LHCN-M2 (cell line): ENCODE data around the gene ITK. TPM values are rescaled to one million over a fixed set of nuclear protein-coding genes. Genes with fewer than 3 reads are reported as not detected.

Experiments used
- DNase-seq: peaks from one replicate; pipeline ENCODE4 v3.0.0-alpha.2; 2012; ENCODE audit warnings: low read depth
- polyA plus RNA-seq: library from polyadenylated mRNA; unstranded; fragments of >200 nt; gene quantifications from one replicate; pipeline ENCODE4 v1.2.1, GENCODE V29; 2012; ENCODE audit warnings: missing spikeins
- total RNA-seq: library from RNA; depleted of rRNA; stranded (reverse); fragments of >200 nt; gene quantifications from 2 replicates; pipeline ENCODE4 v1.2.3, GENCODE V29; 2014; rRNA removed

The ITK gene
- 0.06 TPM in 1 of 2 replicates, not detected in the other for total RNA-seq
- not detected for polyA plus RNA-seq

- DNase-seq: no peak
Observed at GRCh38 chr5:157180374-157181264, at the start of gene ITK. ITK (plus strand) TSS chr5:157180840; CDS start chr5:157180978, 138 bp downstream.

DNA sequence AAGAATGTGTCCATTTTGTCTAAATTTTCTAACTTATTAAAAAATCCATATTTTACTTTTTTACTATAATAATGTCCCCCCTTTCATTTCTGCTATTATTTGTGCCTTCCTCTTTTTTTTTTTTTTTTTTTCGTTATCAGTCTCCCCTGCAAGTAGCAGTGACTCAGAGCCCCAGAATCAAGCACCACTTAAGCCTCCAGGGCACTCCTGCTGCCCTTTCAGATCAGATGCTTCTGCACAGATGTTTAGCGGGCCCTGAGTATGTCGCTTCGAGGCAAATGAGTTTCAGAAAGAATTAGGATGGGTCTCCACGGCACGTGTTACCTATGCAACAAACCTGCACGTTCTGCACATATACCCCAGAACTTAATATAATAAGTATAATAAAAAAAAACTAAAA lies 49.7 kb upstream of the ITK start:
- no peak for DNase-seq

DNA sequence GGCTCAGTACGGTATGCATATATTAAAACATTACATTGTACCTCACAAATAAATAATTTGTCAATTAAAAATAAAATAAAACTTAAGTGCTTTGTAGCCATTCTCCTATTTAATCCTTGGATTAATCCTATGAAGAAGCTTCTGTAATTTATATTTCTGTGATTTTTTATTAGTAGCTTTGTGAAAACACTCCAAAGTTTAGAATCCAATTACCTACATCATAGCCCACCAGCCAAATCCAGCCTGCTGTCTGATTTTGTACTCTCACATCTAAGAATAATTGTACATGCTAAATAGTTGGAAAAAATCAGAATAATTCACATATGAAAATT lies 48.4 kb upstream of the ITK start:
- DNase-seq: no peak

DNA sequence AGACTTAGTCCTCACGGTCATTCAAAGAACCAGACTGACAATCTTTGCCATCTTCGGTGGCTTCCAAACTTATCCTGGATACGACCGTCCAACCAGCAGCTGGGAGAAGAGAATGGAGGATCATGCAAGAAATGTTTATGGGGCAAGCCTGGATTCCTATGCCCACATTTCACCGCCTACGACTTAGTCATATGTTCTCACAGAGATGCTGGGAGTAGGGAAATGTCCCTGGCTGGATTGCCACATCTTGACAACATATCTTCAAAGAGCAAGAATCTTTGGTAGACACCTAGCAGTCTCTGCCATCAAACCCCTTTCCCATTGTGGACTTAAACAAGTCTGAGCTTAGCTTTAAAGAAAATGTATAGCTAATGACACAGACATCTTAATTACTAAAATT lies 42.9 kb upstream of the ITK start:
- DNase-seq: no peak

GRCh38 chr5:157142317-157143126 lies 38.1 kb upstream of the ITK start, which contains the start of gene MED7:
MED7 (minus strand) TSS chr5:157142865; CDS start chr5:157139431, 3,434 bp downstream.
- peak; percentile 99 for DNase-seq

GRCh38 chr5:157143127-157143971 lies 37.3 kb upstream of the ITK start:
- peak; percentile 21 for DNase-seq

GRCh38 chr5:157148734-157149615 lies 31.7 kb upstream of the ITK start:
- peak; percentile 61 for DNase-seq

- DNase-seq: no peak
Observed at GRCh38 chr5:157150995-157151394, 29.6 kb upstream of the ITK start.

- DNase-seq: no peak
Observed at GRCh38 chr5:157155297-157155696, 25.3 kb upstream of the ITK start.

DNA sequence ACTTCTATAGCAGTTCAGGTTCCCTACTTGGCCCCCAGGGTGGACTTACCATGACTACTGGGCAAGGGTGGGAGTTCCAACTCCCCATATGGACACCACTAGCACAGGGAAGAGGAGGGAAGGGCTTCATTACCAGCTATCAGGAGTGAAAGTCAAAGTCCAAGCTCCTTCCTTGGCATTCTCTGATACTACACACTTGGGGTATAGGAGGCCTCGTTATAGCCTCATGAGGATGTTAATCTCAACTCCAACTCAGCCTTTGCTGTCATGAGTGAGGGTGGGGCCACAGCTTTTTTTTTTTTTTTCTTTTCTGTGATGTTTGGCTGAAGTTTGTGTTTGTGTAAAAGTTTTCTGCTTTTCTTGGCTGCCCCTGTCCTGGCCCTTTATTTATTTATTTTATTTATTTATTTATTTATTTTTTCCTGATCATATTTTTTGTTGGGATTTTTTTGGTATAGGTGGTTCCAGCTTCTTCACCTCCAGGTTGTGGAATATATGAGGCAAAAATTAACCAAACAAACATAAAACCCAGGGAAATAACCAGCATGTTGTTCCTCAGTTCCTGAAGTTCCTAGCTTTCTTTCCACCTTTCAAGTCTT lies 23.2 kb upstream of the ITK start:
- no peak for DNase-seq

DNA sequence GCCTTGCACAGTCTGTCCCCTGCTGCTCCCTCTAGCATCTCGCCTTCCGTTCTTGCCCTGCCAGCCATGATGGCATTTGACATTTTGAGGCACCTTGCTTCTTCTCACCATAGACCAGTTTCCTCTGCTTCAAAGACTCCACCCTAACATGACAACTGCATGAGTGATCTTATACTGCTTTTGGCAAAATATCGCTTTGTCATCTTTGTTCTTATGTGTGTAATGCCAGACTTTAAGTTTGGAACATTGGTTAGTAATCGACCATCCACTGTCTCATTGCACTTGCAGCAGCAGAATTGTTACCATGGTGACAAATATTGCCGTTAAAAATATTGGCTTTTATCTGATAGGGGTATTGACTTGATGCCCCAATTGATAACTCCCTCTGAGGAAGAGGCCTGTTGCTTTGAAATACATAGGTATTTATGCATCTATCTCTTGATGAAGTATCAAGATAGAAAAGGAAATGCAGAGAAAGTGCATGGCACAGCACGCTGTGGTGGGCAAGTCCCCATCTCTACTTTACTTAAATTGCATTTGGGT lies 21.4 kb upstream of the ITK start:
- DNase-seq: no peak

GRCh38 chr5:157160001-157160400 lies 20.6 kb upstream of the ITK start:
- no peak for DNase-seq

DNA sequence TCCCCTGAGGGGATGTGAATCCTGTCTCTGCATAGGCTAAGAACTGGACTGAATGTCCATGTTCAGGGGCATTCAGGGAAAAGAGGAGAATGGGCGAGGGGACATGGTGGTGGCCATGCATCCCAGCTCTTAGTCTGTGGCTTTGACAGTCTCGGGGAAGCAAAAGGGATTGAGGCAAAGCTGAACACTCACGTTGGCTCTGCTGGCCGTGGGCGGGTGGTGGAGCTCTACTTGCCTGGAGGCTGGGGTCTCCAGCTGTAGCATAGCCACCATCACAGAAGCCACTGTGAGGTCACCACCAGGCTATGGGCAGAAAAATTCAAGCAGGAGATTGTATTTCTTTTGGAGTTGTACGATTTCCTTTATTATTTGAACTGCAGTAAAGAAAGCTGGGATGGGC lies 18.6 kb upstream of the ITK start:
- DNase-seq: no peak

- DNase-seq: no peak
Observed at GRCh38 chr5:157162919-157163510, 17.6 kb upstream of the ITK start.

DNA sequence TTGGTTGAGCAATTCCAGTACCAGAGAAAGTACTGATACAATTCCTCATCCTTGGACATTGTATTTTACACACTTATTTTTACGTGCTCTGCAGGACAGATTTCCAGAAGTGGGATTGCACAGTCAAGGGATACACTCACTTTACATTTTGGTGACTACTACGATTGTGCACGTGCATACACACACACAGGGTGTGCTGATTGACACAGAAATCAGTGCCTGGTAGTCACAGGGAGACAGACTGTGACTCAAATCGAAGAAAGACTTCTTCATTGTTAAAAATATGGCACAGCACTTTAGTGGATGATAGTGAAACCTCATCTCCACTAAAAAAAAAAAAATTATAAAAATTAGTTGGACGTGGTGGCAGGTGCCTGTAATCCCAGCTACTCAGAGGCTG lies 16.1 kb upstream of the ITK start:
- DNase-seq: no peak

DNA sequence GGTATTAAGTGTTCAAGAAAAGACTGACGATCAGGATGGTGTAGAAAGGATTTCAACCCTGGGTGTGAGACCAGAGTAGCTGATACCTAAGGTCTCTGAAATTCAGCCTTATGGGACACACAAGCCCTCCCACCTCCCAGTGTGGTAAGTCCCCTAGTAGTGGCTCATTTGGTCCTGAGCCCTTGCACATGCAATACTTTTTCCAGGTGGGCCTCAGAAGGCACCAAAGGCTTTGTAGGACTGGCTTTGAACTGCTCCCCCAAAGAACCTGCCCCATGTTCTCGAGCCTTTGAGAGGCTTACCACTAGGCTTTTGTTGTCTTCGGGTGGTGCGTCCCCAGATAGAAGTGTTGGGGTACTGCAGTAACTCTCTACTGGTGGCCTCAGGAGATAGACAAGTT lies 15.4 kb upstream of the ITK start:
- DNase-seq: no peak

- DNase-seq: no peak
Observed at GRCh38 chr5:157165668-157166067, 15.0 kb upstream of the ITK start.

DNA sequence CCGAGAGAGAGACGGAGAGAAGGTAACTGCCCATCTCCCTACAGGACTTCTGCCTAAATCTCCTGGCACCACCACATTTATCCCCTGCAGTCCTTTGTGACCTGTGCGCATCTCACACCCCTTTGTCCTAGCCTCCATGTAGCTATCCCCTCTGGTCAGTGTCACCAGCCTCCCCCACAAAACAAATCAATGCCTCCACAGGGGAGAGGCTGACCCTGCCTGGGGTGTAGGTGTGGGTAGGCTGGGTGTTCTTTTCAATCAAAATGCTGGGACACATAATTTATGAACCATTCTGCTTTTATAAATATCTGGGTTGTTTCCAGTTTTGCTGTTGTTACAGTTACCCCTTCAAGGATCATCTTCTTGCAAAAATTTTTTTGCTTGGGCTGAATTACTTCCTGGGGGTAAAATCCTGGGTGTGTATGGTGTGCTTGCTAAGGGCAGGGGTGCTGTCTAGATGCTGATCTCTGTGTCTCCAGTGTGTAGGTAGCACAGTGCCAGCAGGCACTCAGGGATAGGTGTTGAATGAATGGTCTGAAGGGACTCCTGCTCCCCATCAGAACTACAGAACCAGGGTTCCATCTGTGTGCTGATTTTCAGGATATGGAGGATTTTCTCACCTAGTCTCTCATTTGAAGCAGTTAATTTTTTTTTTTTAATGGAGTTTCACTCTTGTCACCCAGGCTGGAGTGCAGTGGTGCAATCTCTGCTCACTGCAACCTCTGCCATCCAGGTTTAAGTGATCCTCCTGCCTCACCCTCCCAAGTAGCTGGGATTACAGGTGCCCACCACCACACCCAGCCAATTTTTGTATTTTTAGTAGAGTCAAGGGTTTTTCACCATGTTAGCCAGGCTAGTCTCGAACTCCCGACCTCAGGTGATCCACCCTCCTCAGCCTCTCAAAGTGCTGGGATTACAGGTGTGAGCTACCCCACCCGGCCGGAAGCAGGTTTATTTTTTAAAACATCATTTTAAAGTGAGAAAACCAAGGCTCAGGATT lies 14.1 kb upstream of the ITK start, which contains the start of gene GARIN3:
GARIN3 (minus strand) TSS at position 51 of the 1,000 bp plus-strand sequence. CDS start 96 bp downstream, outside the sequence.
- DNase-seq: no peak
